GM19023 (cell line): Measurements from ENCODE around the gene SGMS2.
A peak's percentile ranks its signal among the peaks of the same experiment; 100 is the strongest.
"Not testable (repeated sequence)": the region's sequence is repeated elsewhere in the genome, so short reads cannot be mapped to it uniquely, and the experiment has no call there.

ENCODE experiments used
- ATAC-seq: cut with Tn5 transposase; IDR thresholded peaks from one replicate; pipeline ENCODE4 v1.9.1; 2021; ENCODE audit warnings: mild to moderate bottlenecking, moderate library complexity; ENCODE audit not compliant: unreplicated experiment

Gene SGMS2

DNA sequence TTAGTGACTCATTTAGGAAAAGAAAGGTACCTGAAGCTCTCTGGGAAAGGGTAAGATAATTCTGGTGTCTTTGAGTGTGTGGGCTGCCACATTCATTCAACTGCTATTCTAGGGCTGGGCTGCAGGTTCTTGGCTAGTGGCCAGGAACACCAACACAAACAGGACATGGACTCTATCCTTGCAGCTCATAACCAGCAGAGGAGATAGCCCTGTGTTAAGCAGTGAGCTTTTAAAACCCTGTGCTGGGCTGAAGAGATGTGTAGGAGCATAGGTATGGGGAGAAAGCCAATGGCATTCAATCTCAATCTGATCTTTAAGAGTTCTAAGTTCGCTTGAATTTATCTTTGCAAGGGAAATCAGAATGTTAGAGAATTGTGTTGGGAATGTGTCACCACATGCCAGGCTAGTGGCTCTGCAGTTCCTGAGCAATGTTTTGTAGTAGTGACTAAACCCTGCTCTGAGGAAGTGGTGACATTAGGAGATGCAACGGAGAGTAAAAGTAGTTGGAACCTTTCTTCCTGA, 39.2 kb downstream of the SGMS2 start:
- no peak for ATAC-seq

DNA sequence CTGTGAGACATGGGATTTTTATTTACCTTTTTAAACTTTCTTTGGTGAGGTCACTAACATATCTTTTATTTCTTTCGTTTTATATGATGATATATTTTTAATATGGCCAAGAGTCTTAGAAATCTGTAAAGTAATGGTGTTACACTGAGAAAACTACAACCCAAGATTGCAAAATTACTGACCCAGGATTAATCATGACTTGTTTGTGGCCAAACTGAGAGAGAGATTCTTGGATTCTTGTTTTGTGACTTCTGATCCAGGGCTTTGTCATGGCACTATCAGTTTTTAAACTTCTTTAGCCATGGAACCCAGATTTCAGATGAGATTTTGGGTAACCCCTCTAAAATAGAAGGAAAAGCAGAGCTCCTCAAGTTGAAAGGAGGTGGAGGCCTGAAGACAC, 42.0 kb downstream of the SGMS2 start:
- ATAC-seq = no peak

DNA sequence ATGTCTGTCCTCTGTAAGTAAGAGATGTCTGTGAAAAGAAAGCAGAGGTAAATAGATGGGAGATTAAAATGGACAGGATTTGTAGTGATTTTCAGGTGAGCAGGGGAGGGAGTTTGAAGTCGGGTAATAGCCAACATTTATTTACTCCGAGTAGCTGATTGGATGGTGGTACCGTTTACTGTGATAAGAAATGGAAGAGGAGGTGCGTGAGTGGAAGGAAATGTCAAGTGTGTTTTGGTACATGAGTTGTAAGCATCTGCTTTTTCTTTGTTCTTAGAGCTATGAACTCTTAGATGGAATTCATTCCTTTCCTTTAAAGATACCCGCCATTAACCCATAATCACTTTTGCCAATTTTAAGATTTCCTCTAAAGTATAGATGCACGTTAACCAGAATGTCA, 45.5 kb downstream of the SGMS2 start:
- no peak for ATAC-seq

DNA sequence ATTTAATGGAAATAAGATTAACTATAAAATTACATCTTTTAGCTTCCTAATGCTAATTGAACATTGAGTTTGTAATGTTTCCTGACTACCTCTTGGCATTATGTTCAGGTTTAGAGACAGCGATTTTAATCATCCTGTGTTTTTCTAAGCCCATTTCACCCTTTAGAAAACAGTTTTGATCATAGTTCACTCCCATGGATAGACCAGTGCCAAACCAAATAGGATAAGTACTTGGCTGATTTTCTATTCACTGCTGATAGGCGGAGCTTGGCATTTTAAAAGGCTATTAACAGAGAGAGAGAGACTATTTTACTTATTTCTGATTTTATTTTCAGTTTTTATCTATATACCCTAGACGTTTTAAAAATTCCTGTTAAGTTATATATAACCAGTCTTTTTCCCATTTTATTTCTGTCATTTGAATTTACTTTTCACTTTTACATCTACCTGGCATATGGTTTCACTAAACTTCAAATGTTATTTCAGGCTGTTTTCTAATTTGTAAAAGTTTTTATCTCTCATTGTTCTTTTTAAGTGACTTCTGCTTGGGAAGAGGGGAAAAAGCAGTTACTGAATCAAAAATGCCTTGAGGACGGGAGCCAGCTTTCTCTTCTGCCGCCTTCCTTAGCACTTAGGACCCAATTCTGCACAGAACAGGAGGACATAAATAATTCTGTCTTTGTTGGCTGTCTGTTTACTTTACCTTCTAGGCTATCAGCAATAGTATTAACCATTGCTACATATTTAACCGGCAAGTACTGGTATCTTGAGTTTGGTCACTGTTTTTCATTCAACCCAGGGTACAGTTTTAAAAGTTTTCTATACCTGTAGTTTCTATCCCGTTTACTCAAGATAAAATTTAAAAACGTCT, 46.4 kb downstream of the SGMS2 start:
- ATAC-seq = no peak

DNA sequence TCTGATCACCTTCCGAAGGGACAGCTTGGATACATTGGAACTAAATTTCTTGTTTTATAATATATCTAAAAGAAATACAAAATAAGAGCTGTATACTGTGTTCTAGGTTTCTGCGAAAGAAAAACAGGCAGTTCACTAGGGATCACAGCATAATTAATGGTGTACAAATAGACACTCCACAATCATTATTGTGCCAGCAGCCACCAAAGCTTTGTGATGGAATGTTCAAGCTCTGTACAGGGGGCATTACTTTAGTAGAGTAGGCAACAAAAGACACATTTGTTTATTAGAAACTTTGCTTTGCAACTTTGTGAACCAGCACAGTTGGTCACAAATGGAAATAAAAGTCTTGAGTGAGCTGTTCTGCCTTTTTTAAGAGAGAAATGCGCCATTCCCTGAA, 49.3 kb downstream of the SGMS2 start:
- ATAC-seq = no peak

DNA sequence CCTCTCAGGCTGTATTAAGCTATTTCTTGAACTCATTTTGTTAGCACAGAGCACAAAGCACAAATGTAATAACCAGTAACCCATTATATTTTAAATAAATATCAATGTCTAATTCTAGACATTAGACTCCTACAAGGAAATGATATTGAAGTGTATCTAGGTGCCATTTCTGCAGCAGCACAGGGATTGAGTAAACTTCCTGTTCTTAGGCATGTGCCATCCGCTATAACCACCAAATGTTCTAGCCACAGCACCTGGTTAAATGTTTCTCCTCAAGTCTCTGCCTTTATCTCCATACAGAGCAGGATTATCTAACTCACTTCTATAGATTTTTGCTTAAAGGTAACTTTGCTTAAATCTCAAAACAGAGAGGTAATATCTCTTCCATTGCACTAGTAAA, 51.4 kb downstream of the SGMS2 start:
- ATAC-seq = no peak

DNA sequence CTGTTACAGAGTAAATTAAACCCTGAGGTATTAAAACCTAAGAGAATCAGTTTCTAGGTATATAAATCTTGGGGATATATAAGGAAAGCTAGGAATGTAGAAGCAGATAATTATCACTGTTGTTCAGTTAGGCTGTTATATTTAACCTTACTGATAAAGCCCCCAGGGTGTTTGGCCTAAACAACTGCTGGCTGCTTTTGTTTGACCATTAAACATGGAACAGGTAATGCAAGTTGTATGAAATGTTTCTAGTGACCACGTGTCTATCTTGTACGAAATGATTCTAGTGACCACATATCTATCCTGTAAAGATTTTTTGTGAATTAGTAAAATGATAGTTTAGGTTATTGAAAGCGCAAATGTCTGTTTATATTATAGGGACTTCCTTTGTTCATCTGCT, 52.6 kb downstream of the SGMS2 start:
- no peak for ATAC-seq

DNA sequence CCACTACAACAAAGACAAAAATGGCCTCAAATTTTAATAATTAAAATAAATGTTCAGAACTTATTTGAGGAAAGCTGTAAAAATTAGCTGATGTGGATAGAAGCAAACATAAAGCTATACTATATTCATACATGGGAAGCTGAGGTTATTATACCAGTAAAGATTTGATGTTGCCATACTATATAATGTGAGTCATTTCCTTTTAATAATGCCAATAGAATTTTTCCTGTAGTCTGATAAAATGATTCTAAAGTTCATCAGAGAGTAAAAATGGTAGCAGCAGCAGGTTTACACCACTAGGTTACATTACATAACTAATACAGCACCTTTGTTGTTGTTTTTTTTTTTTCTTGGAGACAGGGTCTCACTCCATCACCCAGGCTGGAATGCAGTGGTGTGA, 61.1 kb downstream of the SGMS2 start:
- ATAC-seq = no peak

DNA sequence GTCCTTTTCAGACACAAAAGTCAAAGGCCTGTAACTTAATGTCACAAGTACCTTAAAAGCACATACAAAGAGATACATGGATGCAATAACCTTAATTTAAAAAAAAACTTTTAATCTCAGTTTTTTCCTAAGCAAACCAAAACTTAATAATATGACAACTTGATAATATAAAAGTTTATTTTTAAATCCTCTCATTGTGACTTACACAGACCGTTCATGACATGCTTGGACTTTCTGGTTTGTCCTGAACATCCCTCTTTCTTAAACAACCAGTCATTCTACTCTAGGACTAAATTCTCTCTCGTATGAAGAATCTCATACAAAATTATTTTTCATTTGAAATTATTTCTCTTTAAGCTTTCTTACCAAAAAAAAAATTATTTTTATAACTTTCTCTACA, 63.5 kb downstream of the SGMS2 start:
- ATAC-seq = no peak

DNA sequence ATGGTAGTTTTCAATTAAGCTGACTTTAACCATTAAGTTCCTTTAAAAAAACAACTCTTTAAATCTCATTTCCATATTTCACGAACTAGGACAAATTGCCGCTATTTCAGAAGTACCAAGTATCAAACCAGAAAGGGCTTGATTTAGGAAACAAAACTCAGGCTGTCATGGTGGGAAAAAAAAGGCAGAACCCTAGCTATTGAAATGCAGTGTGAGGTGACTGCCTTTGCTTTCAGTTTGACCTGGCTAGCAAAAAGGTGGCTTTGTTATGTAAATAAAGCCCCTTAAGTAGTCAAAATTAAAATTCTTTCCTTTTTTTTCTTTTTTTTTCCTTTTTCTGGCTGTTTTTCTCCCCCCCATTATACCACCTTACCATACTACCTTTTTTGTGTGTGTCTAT, 66.0 kb downstream of the SGMS2 start:
- ATAC-seq = no peak

DNA sequence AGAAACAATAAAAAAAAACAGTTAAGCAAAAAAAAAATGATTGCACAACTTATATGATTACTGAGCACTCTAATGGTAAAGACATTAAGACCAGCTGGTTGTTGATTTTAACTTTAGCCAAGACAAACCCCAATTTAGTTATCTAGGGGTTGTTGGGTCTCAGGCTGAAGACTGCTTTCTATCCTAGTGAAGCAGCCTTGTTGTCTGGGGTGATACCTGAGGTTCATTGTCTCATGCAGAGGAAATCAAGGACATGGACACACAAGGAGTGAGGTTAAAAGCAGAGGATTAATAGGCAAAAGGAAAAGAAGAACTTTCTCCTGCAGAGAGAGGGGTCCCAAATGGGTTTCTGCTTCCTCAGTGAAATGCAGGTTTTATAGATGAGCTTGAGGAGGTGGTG, 66.6 kb downstream of the SGMS2 start:
- no peak for ATAC-seq

DNA sequence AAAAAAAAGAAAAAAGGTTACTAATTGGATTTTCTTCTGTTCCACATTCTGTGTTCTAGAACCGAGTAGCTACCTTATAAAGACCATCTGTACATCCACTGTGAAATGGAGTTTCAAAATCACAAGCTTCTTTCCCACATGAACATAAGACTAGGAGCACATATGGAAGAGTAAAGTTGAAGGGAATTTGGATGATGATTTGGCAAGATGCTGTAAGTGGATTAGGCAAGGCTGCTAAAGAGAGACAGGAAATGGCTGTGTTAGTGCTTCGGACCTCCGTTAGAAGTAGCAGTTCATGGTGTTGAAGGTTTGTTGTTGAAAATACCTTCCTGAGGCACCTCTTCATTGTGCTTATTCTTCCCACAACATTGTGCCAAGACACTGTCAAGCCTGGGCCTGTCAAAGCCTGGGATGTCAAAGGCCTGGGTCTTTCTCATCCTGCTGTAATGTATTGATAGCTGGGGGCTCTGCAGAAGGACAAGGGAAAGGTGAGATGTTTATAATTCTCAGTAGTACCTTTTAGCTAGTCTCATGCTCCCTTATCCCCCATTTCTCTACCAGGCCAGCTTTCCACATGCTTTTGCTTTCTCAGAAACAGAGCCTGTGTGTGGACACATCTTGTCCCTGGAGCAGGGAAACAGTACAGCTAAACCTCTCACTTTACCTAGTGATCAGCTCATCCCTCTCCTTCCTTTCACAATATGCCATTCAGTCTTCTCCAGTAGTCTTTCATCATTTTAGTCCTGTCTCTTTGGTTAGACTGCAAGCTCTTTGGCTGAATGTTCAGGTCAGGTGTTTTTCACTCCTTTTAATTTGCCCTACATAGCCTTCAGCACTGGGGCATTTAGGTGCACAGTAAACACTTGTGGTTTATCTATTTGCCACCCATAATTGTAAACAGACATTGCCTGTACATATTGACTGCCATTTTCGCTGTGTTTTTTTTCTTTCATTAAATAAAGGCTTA, 68.7 kb downstream of the SGMS2 start:
- ATAC-seq = no peak

DNA sequence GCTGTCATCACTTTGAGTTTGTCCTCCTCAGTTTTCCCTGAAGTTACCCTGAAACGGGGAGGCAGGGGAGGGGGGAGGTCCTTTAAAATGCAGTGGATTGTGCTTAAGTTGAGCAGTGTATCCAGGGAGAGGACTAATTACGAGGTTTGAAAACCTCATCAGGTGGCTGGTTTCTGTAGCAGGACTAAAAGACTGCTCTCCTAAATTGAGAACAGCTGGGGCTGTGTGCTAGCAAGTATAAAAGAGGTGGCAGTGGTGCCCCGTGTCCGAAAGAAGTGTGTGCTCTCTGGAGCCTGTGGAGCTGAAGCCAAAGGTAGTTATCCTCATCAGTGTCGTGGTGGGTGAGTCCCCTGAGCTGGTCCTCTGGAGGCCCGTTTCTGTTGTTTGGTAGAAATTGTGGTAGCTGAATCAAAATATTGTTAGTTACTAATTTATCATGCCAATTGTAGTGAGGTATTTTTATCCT, 69.4 kb downstream of the SGMS2 start:
- ATAC-seq = no peak

DNA sequence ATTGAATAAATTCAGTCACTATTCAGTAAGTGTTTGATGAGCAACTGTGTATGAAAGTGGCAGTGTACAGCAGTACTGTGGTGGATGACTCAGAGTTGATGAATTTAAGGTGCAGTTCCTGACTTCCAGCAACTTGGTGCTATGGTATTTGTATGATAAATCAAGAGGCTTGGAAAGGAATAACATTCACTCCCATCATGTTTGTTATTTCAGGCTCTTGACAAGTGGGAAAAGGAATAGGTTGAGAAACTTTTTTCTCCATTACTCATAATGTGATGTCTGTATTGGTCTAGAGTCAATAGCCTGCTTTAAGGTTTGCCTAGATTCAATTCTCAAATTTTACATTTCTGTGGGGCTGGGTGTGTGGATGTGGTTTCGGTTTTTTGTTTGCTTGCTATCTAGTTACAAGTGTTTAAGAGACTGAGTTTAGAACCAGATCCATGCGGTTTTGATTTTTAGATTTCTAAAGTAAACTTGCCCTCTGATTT, 71.5 kb downstream of the SGMS2 start:
- ATAC-seq = no peak

DNA sequence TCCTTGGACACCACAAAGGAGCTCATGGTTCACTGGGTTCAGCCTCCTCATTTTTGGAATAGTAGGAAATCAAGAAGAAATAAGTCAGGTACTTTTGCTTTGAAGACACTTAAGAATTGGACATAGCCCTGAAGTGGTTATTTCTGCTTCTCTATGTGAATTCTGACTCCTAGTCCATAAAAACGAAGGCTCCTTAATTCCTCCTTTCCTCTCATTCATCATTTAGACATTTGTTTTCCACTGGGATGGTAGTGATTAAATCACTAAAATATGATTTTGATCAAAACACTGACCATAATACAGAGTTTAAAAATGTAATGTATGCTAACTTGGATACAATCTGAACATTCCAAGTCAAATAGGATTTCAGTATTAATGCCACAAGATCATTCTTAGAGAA, 71.9 kb downstream of the SGMS2 start:
- no peak for ATAC-seq

DNA sequence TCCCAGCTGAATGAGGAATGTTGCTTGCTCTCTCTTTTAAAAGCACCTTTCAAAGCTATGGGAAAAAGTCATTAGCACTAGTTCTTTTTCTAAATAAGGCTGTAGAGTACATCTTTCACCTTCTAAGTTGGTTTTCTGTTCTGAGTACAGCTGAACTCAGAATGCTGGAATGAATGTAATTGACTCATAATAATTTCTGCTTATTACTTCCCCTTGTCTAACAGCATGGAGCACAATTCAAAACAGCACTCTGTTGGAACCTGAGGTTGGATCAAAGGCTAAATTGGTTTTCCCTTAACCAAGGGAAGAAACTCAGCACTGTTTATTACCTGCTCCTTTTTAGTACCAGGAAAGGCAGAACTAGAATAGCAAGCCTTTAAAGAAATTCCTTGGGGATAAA, 73.1 kb downstream of the SGMS2 start:
- ATAC-seq = no peak

DNA sequence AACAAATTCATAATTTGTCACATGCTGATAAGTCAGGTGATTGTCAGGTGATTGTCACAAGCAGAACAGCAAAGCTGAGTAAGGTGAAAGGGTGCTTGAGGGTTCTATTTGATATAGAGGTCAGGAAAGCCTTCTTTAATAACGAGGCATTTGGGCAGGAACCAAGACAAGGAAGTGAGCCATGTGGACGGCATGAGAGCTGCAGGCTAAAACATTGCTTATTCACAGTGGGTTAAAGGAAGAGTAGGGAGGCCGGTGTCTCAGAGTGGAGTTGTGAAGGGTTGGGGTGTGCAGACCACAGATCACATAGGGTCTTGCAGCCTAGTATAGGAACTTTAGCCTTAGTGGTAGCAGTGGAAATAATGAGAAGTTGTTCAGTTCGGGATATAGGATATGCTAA, 75.3 kb downstream of the SGMS2 start:
- no peak for ATAC-seq

DNA sequence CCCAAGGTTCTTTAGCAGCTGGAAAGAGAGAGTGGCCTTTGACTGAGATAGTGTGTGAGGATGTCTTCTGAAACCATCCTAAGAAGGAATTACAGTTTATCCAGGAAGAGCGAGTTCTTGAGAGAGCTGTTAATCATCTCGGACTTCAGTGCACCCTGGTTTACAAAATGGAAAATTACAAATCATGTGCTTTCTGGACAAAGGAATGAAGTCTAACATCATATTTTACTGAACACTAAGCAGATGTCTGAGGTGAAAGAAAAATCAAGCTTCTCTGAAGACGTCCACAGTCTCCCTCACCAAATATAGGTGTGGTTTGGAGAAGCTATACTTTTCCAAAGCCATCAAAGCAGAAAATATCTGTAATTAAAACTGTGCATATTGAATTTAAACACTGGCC, 75.8 kb downstream of the SGMS2 start:
- no peak for ATAC-seq

DNA sequence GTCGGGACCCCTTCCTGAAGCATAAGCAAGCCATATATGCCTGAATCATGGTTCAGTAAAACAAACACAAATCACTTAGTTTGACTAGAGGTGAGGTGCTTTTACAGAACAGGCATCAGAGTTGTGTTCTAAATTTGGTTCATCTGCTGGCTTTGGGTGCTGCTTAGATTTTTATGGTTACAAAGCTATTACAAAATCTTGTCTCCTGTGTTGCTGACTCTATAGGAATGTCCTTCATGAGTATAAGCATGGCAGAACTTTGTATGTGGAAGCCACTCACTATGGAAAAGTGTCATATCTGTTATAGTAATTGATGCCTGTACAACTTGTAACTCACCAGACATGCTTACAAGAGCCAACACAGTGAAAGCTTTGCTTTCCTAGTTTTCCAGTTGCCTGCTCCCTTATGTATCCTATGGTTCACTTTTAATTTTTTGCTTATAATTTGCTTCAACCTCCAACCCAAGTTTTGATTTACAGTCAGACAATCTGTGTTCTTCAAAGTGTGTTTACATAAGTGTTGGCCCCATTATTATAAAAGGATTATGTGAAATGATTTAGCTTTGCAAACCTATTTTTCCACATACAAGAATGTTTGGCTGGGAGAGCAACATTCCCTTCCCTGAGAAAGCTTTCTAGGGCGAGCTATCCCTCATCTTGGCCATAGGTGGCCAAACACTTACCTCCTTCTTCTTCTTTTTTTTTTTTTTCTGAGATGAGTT, 76.6 kb downstream of the SGMS2 start:
- no peak for ATAC-seq

DNA sequence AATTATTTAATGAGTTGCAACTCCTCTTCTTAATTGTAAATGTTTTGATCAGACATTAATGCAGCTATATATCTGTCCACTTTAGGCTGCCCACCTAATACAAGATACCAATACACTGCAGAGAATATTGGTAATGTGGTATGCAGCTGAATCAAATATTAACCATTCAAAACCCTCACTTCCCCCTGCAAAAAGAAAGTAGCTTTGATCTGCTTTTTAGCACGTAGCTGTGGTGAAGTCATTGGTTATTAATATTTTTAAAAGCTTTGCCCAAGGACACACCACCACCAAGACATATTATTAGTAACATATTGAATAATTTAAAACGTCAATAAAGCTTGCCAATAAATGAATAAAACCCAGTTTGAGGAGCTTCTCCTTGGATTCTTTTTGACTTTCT, 78.0 kb downstream of the SGMS2 start:
- ATAC-seq = peak; percentile 57

DNA sequence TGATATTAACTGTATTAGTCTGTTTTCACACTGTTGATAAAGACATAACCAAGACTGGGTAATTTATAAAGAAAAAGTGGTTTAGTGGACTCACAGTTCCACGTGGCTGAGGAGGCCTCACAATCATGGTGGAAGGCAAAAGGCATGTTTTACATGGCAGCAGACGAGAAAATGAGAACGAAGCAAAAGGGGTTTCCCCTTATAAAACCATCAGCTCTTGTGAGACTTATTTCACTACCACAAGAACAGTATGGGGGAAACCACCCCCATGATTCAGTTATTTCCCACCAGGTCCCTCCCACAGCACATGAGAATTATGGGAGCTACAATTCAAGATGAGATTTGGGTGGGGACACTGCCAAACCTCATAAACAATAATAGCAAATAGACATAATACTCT, 80.3 kb downstream of the SGMS2 start:
- ATAC-seq = not testable (repeated sequence)
